Amniotic stem cell (primary cell): ENCODE results near the gene PFDN4.

Experiments used
- DNase-seq: peaks from one replicate; lab custom pipeline; 2025; lab: John Stamatoyannopoulos, UW

Gene PFDN4

GRCh38 chr20:54173653-54174456 is 34.0 kb upstream of the PFDN4 start, which contains the start of gene CYP24A1:
Gene CYP24A1, minus strand, starts transcription at chr20:54173986. Its CDS starts 407 bp downstream, at chr20:54173579.
- no peak for DNase-seq

GRCh38 chr20:54174457-54175175 is 33.3 kb upstream of the PFDN4 start:
- DNase-seq, result no peak

- no peak for DNase-seq
Measured at GRCh38 chr20:54176610-54177009, 31.3 kb upstream of the PFDN4 start.

- no peak for DNase-seq
Measured at GRCh38 chr20:54177378-54177777, 30.5 kb upstream of the PFDN4 start.

GRCh38 chr20:54178256-54178655 is 29.6 kb upstream of the PFDN4 start:
- DNase-seq, result no peak

GRCh38 chr20:54179946-54180345 is 27.9 kb upstream of the PFDN4 start:
- no peak for DNase-seq

- no peak for DNase-seq
Measured at GRCh38 chr20:54180931-54181330, 27.0 kb upstream of the PFDN4 start.

GRCh38 chr20:54184071-54184470 is 23.8 kb upstream of the PFDN4 start:
- DNase-seq, result no peak

- no peak for DNase-seq
Measured at GRCh38 chr20:54184904-54185626, 22.8 kb upstream of the PFDN4 start.

- no peak for DNase-seq
Measured at GRCh38 chr20:54188132-54188849, 19.6 kb upstream of the PFDN4 start.

GRCh38 chr20:54189630-54190029 is 18.3 kb upstream of the PFDN4 start:
- DNase-seq, result no peak

- no peak for DNase-seq
Measured at GRCh38 chr20:54190217-54190616, 17.7 kb upstream of the PFDN4 start.

- no peak for DNase-seq
Measured at GRCh38 chr20:54193817-54194216, 14.1 kb upstream of the PFDN4 start.

GRCh38 chr20:54194724-54195438 is 13.0 kb upstream of the PFDN4 start:
- DNase-seq, result no peak

- DNase-seq, result no peak
Measured at GRCh38 chr20:54195483-54196472, 12.1 kb upstream of the PFDN4 start.

- no peak for DNase-seq
Measured at GRCh38 chr20:54197621-54198604, 10.0 kb upstream of the PFDN4 start.

- no peak for DNase-seq
Measured at GRCh38 chr20:54199283-54199682, 8.6 kb upstream of the PFDN4 start.

- DNase-seq, result no peak
Measured at GRCh38 chr20:54199721-54200176, 8.1 kb upstream of the PFDN4 start.
